PC-9 (cell line): ENCODE measurements around the gene IL1R2. TPM values are rescaled to one million over a fixed set of nuclear protein-coding genes. Genes with fewer than 3 reads are reported as not detected.

Source experiments
- BruUV-seq: library from RNA; stranded (reverse); fragments of 400-500 nt; replicated peaks from 2 replicates; lab custom pipeline; 2021; lab: Mats Ljungman, UMichigan
- CTCF ChIA-PET: fragments of 300-600 bp; sonication (Branson Sonifier 250); formaldehyde crosslinking; loops from one replicate; lab custom pipeline; 2022; ENCODE audit warnings: antibody characterized with exemption; lab: Charles Lee
- POLR2A ChIA-PET: fragments of 300-600 bp; sonication (Branson Sonifier 250); formaldehyde crosslinking; loops from one replicate; lab custom pipeline; 2022; ENCODE audit warnings: antibody characterized with exemption; ENCODE audit not compliant: unreplicated experiment; lab: Charles Lee
- DNase-seq, 2 experiments: peaks; one replicate each; pipeline versions ENCODE4 v3.0.0 to v3.0.0-alpha.2; 2015 to 2022; ENCODE audit warnings: mixed read lengths in 1 of 2
- H2AFZ ChIP-seq: fragments of 200-600 bp; sonication (generic); 2 replicates; pipeline ENCODE4 v1.8.1; 2017; ENCODE audit warnings: antibody characterized with exemption
- H3F3A ChIP-seq: fragments of 200-600 bp; sonication (generic); 2 replicates; pipeline ENCODE4 v1.8.1; 2017; ENCODE audit warnings: antibody characterized with exemption, mild to moderate bottlenecking, low read depth; ENCODE audit not compliant: insufficient read depth
- H3K27ac ChIP-seq: fragments of 200-600 bp; sonication (generic); 2 replicates; pipeline ENCODE4 v1.6.1; 2016; ENCODE audit warnings: mixed run types
- H3K27me3 ChIP-seq: fragments of 200-600 bp; sonication (generic); 2 replicates; pipeline ENCODE4 v1.6.1; 2016; ENCODE audit warnings: low read depth, mixed run types; ENCODE audit not compliant: insufficient read depth
- H3K36me3 ChIP-seq: fragments of 200-600 bp; sonication (generic); 2 replicates; pipeline ENCODE4 v1.6.1; 2016; ENCODE audit warnings: low read depth, mixed run types
- H3K4me1 ChIP-seq: fragments of 200-600 bp; sonication (generic); replicated peaks from 2 replicates; pipeline ENCODE4 v1.6.1; 2016; ENCODE audit warnings: mixed run types; ENCODE audit not compliant: insufficient read depth
- H3K4me2 ChIP-seq: fragments of 200-600 bp; sonication (generic); 2 replicates; pipeline ENCODE4 v1.6.1; 2017; ENCODE audit warnings: mixed run types
- H3K4me3 ChIP-seq: fragments of 200-600 bp; sonication (generic); 2 replicates; pipeline ENCODE4 v1.6.1; 2016; ENCODE audit warnings: mixed run types
- H3K79me2 ChIP-seq: fragments of 200-600 bp; sonication (generic); 2 replicates; pipeline ENCODE4 v1.6.1; 2017; ENCODE audit warnings: low read depth, mixed run types
- H3K9me2 ChIP-seq: fragments of 200-600 bp; sonication (generic); 2 replicates; pipeline ENCODE4 v1.8.1; 2017; ENCODE audit warnings: mild to moderate bottlenecking; ENCODE audit not compliant: insufficient read depth
- H3K9me3 ChIP-seq: fragments of 200-600 bp; sonication (generic); 2 replicates; pipeline ENCODE4 v1.8.1; 2016; ENCODE audit warnings: low read depth; ENCODE audit not compliant: insufficient read depth
- H4K20me1 ChIP-seq: fragments of 200-600 bp; sonication (generic); 2 replicates; pipeline ENCODE4 v1.8.1; 2017; ENCODE audit not compliant: insufficient read depth
- CTCF ChIP-seq: fragments of 200-600 bp; sonication (generic); conservative IDR thresholded peaks from 2 replicates; pipeline ENCODE4 v1.6.1; 2017; ENCODE audit warnings: mixed run types, antibody characterized with exemption, mild to moderate bottlenecking, moderate library complexity
- EZH2 ChIP-seq: fragments of 200-600 bp; sonication (generic); IDR thresholded peaks from 2 replicates; pipeline ENCODE4 v1.8.0; 2017; ENCODE audit warnings: antibody characterized with exemption, low read depth
- intact Hi-C: fragments of 100-400 bp; cut with micrococcal nuclease; formaldehyde crosslinking; loops from one replicate; pipeline ENCODE4 v1.10.0; 2022; ENCODE audit not compliant: unreplicated experiment
- total RNA-seq: library from RNA; stranded (reverse); gene quantifications from 2 replicates; pipeline ENCODE4 v1.2.3, GENCODE V29; 2021

The IL1R2 gene
- total RNA-seq, 1 experiment from 2014 or later: 3.8 TPM

GRCh38 chr2:102046135-102046986 is 54.6 kb downstream of the IL1R2 start:
- CTCF ChIA-PET: no interaction called here
- H3K27ac ChIP-seq: no peak overlapping the region
- H4K20me1 ChIP-seq: no peaks in the 10 kb centered on the region
- intact Hi-C loops: no loop called here
- no peak overlapping the region for H3K4me3 ChIP-seq
- no peaks in the 10 kb centered on the region for H3K9me3 ChIP-seq
- no peak overlapping the region for H2AFZ ChIP-seq
- no peaks in the 10 kb centered on the region for H3K4me1 ChIP-seq
- BruUV-seq: no TSS peak
- H3F3A ChIP-seq: no peaks in the 10 kb centered on the region
- POLR2A ChIA-PET: no interaction called here
- no peaks in the 10 kb centered on the region for H3K36me3 ChIP-seq
- no peaks in the 10 kb centered on the region for H3K27me3 ChIP-seq
- H3K4me2 ChIP-seq: no peak overlapping the region
- no peaks in the 10 kb centered on the region for H3K79me2 ChIP-seq
- no peak for TF ChIP-seq EZH2
- no peak for TF ChIP-seq CTCF
- no peak for DNase-seq
- H3K9me2 ChIP-seq: no peaks in the 10 kb centered on the region

- Histone ChIP-seq H3K27me3 (no peaks in the 10 kb centered on the region), H3K4me2 (no peak overlapping the region), H3K9me3 (no peaks in the 10 kb centered on the region), H3K79me2 (no peaks in the 10 kb centered on the region), H3K9me2 (no peaks in the 10 kb centered on the region), H4K20me1 (no peaks in the 10 kb centered on the region), H3K4me1 (no peaks in the 10 kb centered on the region), H3K27ac (no peak overlapping the region), H3F3A (no peaks in the 10 kb centered on the region), H3K4me3 (no peak overlapping the region), H3K36me3 (no peaks in the 10 kb centered on the region), H2AFZ (no peak overlapping the region)
- TF ChIP-seq CTCF: no peak
- no peak for TF ChIP-seq EZH2
- no TSS peak for BruUV-seq
- POLR2A ChIA-PET: no interaction called here
- DNase-seq: no peak
- intact Hi-C loops: no loop called here
- CTCF ChIA-PET: no interaction called here
Observed at GRCh38 chr2:102048465-102048864, 56.7 kb downstream of the IL1R2 start.

- no peaks in the 10 kb centered on the region for H3K27me3 ChIP-seq
- POLR2A ChIA-PET: interaction anchor here (0.6 kb wide), 1 partner anchor 54 kb away, joined by 3 read pairs; no protein-coding TSS in a partner anchor
- no peak for TF ChIP-seq EZH2
- no peak for TF ChIP-seq CTCF
Observed at GRCh38 chr2:102049756-102050443, 58.1 kb downstream of the IL1R2 start.

More at GRCh38 chr2:102049756-102050443, 58.1 kb downstream of the IL1R2 start:
- H3K36me3 ChIP-seq: no peaks in the 10 kb centered on the region
- H2AFZ ChIP-seq: no peak overlapping the region
- no peaks in the 10 kb centered on the region for H3K9me3 ChIP-seq
- CTCF ChIA-PET: no interaction called here
- no peaks in the 10 kb centered on the region for H3K79me2 ChIP-seq
- DNase-seq: no peak
- H3K27ac ChIP-seq: no peak overlapping the region
- BruUV-seq: no TSS peak
- intact Hi-C loops: no loop called here
- H3K4me2 ChIP-seq: no peak overlapping the region
- H4K20me1 ChIP-seq: no peaks in the 10 kb centered on the region
- no peak overlapping the region for H3K4me3 ChIP-seq
- no peaks in the 10 kb centered on the region for H3K9me2 ChIP-seq
- no peaks in the 10 kb centered on the region for H3K4me1 ChIP-seq
- no peaks in the 10 kb centered on the region for H3F3A ChIP-seq
